Ishikawa (cell line): Measurements from ENCODE around the gene COPS4.

Source experiments
- CEBPB ChIP-seq: IDR thresholded peaks from 2 replicates; pipeline ENCODE4 v1.6.1; 2012
- CREB1 ChIP-seq: IDR thresholded peaks from 2 replicates; pipeline ENCODE4 v1.6.1; 2012; ENCODE audit warnings: low read depth
- EGR1 ChIP-seq: IDR thresholded peaks from 2 replicates; pipeline ENCODE4 v1.6.1; 2012
- EP300 ChIP-seq: IDR thresholded peaks from 2 replicates; pipeline ENCODE4 v1.6.1; 2012; ENCODE audit warnings: borderline replicate concordance
- FOXM1 ChIP-seq: IDR thresholded peaks from 2 replicates; pipeline ENCODE4 v1.6.1; 2012; ENCODE audit warnings: low read depth, borderline replicate concordance
- MAX ChIP-seq: IDR thresholded peaks from 2 replicates; pipeline ENCODE4 v1.6.1; 2012
- NFIC ChIP-seq: IDR thresholded peaks from 2 replicates; pipeline ENCODE4 v1.6.1; 2012
- RAD21 ChIP-seq: IDR thresholded peaks from 2 replicates; pipeline ENCODE4 v1.6.1; 2012; ENCODE audit warnings: low read depth
- TAF1 ChIP-seq: IDR thresholded peaks from 2 replicates; pipeline ENCODE4 v1.6.1; 2012; ENCODE audit warnings: low read depth, mild to moderate bottlenecking
- TCF12 ChIP-seq: IDR thresholded peaks from 2 replicates; pipeline ENCODE4 v1.6.1; 2012; ENCODE audit warnings: low read depth
- TEAD4 ChIP-seq: IDR thresholded peaks from 2 replicates; pipeline ENCODE4 v1.6.1; 2012
- USF1 ChIP-seq: IDR thresholded peaks from 2 replicates; pipeline ENCODE4 v1.6.1; 2012
- YY1 ChIP-seq: IDR thresholded peaks from 2 replicates; pipeline ENCODE4 v1.6.1; 2012; ENCODE audit warnings: low read depth
- ZBTB7A ChIP-seq: IDR thresholded peaks from 2 replicates; pipeline ENCODE4 v1.6.1; 2012; ENCODE audit warnings: low read depth
- TF ChIP-seq, protein P1 (sequence below): IDR thresholded peaks from 2 replicates; pipeline ENCODE4 v1.6.1; 2012; ENCODE audit warnings: low read depth, mild to moderate bottlenecking

Gene COPS4

DNA sequence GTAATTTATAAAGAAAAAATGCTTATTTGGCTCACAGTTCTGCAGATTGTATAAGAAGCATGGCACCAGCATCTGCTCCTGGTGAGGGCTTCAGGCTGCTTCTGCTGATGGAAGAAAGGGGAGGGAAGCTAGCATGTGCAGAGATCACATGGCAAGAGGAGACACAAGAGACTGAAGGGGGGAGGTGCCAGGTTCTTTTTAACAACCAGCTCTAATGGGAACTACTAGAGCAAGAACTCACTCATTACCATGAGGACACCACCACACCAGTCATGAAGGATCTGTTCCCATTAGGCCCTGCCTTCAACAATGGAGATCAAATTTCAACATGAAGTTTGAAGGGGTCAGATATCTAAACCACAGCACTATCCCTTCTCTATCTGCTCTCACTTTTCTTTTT, 9.4 kb upstream of the COPS4 start:
- TF ChIP-seq RAD21: no peak
- TF ChIP-seq, protein P1, sequence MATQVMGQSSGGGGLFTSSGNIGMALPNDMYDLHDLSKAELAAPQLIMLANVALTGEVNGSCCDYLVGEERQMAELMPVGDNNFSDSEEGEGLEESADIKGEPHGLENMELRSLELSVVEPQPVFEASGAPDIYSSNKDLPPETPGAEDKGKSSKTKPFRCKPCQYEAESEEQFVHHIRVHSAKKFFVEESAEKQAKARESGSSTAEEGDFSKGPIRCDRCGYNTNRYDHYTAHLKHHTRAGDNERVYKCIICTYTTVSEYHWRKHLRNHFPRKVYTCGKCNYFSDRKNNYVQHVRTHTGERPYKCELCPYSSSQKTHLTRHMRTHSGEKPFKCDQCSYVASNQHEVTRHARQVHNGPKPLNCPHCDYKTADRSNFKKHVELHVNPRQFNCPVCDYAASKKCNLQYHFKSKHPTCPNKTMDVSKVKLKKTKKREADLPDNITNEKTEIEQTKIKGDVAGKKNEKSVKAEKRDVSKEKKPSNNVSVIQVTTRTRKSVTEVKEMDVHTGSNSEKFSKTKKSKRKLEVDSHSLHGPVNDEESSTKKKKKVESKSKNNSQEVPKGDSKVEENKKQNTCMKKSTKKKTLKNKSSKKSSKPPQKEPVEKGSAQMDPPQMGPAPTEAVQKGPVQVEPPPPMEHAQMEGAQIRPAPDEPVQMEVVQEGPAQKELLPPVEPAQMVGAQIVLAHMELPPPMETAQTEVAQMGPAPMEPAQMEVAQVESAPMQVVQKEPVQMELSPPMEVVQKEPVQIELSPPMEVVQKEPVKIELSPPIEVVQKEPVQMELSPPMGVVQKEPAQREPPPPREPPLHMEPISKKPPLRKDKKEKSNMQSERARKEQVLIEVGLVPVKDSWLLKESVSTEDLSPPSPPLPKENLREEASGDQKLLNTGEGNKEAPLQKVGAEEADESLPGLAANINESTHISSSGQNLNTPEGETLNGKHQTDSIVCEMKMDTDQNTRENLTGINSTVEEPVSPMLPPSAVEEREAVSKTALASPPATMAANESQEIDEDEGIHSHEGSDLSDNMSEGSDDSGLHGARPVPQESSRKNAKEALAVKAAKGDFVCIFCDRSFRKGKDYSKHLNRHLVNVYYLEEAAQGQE: no peak
- TF ChIP-seq EGR1: no peak
- TF ChIP-seq TCF12: no peak
- peak; percentile 65 for TF ChIP-seq USF1
- no peak for TF ChIP-seq CREB1
- TF ChIP-seq CEBPB: no peak
- no peak for TF ChIP-seq TAF1
- TF ChIP-seq EP300: no peak
- no peak for TF ChIP-seq NFIC
- TF ChIP-seq ZBTB7A: no peak
- peak; percentile 80 for TF ChIP-seq MAX
- no peak for TF ChIP-seq FOXM1

DNA sequence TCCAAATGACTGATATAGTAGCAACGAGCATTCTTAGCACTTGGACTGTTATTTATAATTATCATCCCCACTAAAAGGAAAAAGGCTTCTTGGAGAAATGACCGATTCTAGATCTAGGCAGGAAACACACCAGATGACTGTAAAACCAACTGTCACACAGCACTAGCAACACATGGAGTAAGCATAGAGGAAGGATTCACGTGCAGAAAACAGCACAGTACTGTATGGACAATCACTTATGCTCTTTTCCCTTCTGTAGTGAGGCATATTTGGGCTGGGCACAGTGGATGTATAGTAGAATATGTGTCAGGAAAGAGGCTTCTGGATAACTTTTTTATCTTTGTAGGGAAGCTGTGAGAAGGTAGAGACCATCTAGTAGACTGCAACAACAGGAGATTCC, 6.0 kb upstream of the COPS4 start:
- TF ChIP-seq RAD21 (no peak), YY1 (no peak), MAX (no peak), EP300 (no peak), FOXM1 (no peak), TCF12 (no peak), CEBPB (no peak), TAF1 (no peak), TEAD4 (no peak)

GRCh38 chr4:83029688-83030087, 5.3 kb upstream of the COPS4 start:
- TF ChIP-seq ZBTB7A (no peak), NFIC (no peak), FOXM1 (no peak), RAD21 (no peak), CREB1 (no peak), YY1 (no peak), TEAD4 (no peak), EGR1 (no peak), TCF12 (no peak), USF1 (no peak), EP300 (no peak)
- TF ChIP-seq, protein P1: no peak

- TF ChIP-seq FOXM1: no peak
- TF ChIP-seq TAF1: no peak
- TF ChIP-seq, protein P1: no peak
- no peak for TF ChIP-seq YY1
- no peak for TF ChIP-seq CEBPB
- no peak for TF ChIP-seq EP300
- TF ChIP-seq USF1: no peak
- no peak for TF ChIP-seq ZBTB7A
- no peak for TF ChIP-seq CREB1
- no peak for TF ChIP-seq NFIC
- no peak for TF ChIP-seq EGR1
- TF ChIP-seq RAD21: no peak
- no peak for TF ChIP-seq TEAD4
- TF ChIP-seq TCF12: no peak
These were observed 2.1 kb downstream of the COPS4 start for GRCh38 chr4:83036991-83037665.
